ENCODE measurements around the gene NUTM2A.
"Not testable (repeated sequence)": the region's sequence is repeated elsewhere in the genome, so short reads cannot be mapped to it uniquely, and the experiment has no call there.

The NUTM2A gene

DNA sequence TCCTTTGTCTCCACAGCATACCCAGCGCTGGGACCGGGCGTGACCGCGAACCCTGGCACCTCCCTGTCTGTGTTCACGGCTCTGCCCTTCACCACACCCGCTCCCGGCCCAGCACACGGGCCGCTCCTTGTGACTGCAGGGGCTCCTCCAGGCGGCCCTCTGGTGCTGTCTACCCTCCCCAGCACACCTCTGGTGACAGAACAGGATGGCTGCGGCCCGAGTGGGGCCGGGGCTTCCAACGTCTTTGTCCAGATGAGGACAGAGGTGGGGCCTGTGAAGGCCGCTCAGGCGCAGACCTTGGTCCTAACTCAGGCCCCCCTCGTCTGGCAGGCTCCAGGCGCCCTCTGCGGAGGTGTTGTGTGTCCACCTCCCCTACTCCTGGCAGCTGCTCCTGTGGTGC, 3.0 kb downstream of the NUTM2A start:
- H3K36me3 ChIP-seq (ENCODE audit: insufficient read depth, low read length); H3K9me3 ChIP-seq (ENCODE audit: control insufficient read depth, insufficient read depth, low read length); H3K9ac ChIP-seq (ENCODE audit: low read depth, low read length); H3K4me1 ChIP-seq (ENCODE audit: insufficient read depth, low read length): not testable (repeated sequence)

GRCh38 chr10:87229211-87229610, 4.0 kb downstream of the NUTM2A start:
- H3K36me3 ChIP-seq (ENCODE audit: insufficient read depth, low read length); H3K9ac ChIP-seq (ENCODE audit: low read depth, low read length); H3K9me3 ChIP-seq (ENCODE audit: control insufficient read depth, insufficient read depth, low read length); H3K4me1 ChIP-seq (ENCODE audit: insufficient read depth, low read length): not testable (repeated sequence)

DNA sequence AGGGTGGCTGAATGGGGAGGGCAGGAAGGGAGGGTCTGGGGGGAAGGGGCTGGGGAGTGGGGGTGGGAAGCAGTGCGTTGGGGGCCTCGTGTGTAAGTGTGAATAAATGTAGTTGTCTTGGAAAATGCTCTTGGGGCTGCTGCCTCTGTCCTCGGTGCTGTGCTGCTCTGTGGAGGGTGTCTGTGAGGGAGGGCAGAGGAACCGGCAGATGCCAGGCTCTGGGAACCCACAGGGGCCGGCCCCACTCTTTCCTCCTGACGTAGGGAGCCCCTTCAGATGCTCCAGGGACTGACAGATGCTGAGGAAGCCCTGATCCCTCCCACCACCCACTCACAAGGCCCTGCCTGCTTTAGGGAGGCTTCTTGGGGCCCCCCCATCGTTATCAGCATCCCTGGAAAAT, 9.6 kb downstream of the NUTM2A start:
- not testable (repeated sequence) for H3K4me1 ChIP-seq (ENCODE audit: insufficient read depth, low read length); H3K9me3 ChIP-seq (ENCODE audit: control insufficient read depth, insufficient read depth, low read length); H3K36me3 ChIP-seq (ENCODE audit: insufficient read depth, low read length); H3K9ac ChIP-seq (ENCODE audit: low read depth, low read length)

- not testable (repeated sequence) for H3K9me3 ChIP-seq (ENCODE audit: control insufficient read depth, insufficient read depth, low read length); H3K4me1 ChIP-seq (ENCODE audit: insufficient read depth, low read length); H3K36me3 ChIP-seq (ENCODE audit: insufficient read depth, low read length); H3K9ac ChIP-seq (ENCODE audit: low read depth, low read length)
Measured at GRCh38 chr10:87237244-87237643, 12.0 kb downstream of the NUTM2A start.

DNA sequence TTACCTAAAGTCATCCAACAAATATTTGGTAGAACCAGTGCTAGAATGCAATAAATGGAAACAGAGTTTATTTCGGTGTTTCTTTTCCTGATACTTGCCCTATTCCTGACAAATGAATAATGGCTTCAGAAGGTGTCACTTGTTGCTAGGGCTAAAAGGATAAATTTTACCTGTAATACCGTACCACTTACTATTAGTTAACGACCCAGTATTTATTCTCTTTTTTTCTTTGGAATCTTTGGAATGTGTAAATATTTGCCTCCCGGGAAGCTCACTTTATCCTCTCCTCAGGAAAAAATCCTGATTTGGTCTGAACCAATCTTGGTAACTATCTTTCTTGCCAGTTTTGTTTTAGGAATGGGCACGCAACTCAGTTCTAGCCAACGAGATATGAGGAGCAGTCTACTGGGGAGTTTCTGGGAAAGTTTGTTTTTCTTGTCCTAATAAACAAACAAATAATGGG, 14.1 kb downstream of the NUTM2A start:
- H3K9me3 ChIP-seq (ENCODE audit: control insufficient read depth, insufficient read depth, low read length); H3K9ac ChIP-seq (ENCODE audit: low read depth, low read length); H3K36me3 ChIP-seq (ENCODE audit: insufficient read depth, low read length); H3K4me1 ChIP-seq (ENCODE audit: insufficient read depth, low read length): not testable (repeated sequence)

GRCh38 chr10:87242192-87242591, 16.9 kb downstream of the NUTM2A start:
- H3K4me1 ChIP-seq (ENCODE audit: insufficient read depth, low read length); H3K9me3 ChIP-seq (ENCODE audit: control insufficient read depth, insufficient read depth, low read length); H3K36me3 ChIP-seq (ENCODE audit: insufficient read depth, low read length); H3K9ac ChIP-seq (ENCODE audit: low read depth, low read length): not testable (repeated sequence)

DNA sequence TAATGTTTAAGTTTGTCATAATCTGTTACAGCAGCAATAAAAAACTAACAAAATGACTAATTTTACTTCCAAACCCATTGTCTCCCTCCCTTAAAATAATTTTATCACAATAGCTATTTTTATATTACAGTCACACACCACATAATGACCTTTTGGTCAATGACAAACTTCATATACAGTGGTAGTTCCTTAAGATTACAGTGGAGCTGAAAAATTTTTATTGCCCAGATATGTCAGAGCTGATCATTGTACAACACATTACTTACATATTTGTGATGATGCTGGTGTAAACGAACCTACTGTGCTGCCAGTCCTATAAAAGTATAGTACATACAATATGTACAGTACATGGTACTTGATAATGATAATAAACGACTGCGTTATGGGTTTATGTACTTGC, 22.1 kb downstream of the NUTM2A start:
- H3K36me3 ChIP-seq (ENCODE audit: insufficient read depth, low read length); H3K9me3 ChIP-seq (ENCODE audit: control insufficient read depth, insufficient read depth, low read length); H3K9ac ChIP-seq (ENCODE audit: low read depth, low read length); H3K4me1 ChIP-seq (ENCODE audit: insufficient read depth, low read length): not testable (repeated sequence)

DNA sequence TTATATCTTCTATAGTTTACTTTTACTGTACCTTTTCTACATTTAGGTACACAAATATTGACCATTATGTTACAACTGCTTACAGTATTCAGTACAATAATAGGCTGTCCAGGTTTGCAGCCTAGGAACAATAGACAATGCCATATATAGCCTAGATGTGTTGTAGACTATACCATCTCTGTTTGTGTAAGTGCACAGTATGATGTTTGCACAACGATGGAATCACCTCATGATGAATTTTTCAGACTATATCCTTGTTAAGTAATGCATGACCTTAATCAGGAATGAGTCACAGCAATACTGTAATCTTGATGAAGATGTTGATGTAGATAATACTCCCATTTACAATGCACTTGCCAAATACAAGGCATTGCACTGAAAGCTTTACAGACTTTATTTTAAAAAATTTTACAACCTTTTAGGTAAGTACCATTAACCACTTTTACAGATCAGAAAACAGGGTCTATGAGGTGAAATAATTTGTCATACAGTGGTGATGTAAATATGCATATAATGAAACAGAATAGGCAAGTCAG, 23.6 kb downstream of the NUTM2A start:
- H3K36me3 ChIP-seq (ENCODE audit: insufficient read depth, low read length); H3K9me3 ChIP-seq (ENCODE audit: control insufficient read depth, insufficient read depth, low read length); H3K4me1 ChIP-seq (ENCODE audit: insufficient read depth, low read length); H3K9ac ChIP-seq (ENCODE audit: low read depth, low read length): not testable (repeated sequence)

DNA sequence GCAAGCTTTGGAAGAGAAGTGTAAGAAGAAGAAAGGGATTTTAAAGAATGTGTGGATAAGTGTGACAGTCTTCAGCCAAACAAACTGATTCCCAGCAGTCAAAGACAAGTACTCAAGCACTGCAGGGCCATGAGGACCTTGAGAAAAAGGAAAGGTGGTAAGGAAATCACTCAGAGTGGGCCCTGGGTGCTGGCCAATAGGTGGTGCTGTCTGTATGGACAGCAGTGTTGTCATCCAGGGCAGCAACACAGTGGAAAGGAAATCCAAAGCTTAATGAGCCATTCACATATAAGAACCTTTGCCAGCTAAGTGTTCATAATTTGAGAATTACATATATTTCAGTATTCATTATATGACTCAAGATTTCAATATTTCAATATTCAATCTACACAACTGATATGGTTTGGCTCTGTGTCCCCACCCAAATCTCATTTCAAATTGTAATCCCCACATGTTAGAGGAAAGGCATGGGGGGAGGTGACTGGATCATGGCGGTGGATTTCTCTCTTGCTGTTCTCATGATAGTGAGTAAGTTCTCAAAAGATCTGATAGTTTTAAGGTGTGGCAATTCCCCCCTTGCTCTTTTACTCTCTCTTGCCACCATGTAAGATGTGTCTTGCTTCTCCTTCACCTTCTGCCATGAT, 55.6 kb downstream of the NUTM2A start:
- not testable (repeated sequence) for H3K9ac ChIP-seq (ENCODE audit: low read depth, low read length); H3K4me1 ChIP-seq (ENCODE audit: insufficient read depth, low read length); H3K9me3 ChIP-seq (ENCODE audit: control insufficient read depth, insufficient read depth, low read length); H3K36me3 ChIP-seq (ENCODE audit: insufficient read depth, low read length)
